Activated T-helper 1 cell treated with Interleukin-2 at 50 U/mL for 16 hours (primary cell): ENCODE data around the gene TBPL2.
"Not testable (repeated sequence)": the region's sequence is repeated elsewhere in the genome, so short reads cannot be mapped to it uniquely, and the experiment has no call there.

Source experiments
- DNase-seq: peaks from one replicate; pipeline ENCODE4 v3.0.0-alpha.2; 2020; ENCODE audit warnings: low read depth

Gene TBPL2

GRCh38 chr14:55401751-55402150 is 38.7 kb downstream of the TBPL2 start:
- DNase-seq, result no peak

DNA sequence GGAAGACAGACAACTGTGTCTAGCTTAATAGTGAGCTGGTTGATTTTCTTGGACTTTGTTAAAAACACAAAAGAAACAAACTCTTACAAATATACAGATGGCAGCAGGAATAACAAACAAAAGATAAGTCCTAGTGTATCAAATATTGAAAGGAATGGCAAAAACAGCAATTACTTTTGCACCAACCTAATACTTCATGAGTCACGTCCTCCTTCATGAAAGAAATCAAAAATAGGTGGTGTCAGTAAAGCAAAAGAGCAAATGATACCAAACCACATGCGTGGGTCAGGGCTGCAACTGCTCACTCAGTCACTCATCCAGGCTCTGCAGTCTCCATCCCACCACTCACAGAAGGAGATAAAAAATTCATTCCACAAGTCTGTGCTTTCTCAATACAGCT is 40.6 kb downstream of the TBPL2 start:
- no peak for DNase-seq

DNA sequence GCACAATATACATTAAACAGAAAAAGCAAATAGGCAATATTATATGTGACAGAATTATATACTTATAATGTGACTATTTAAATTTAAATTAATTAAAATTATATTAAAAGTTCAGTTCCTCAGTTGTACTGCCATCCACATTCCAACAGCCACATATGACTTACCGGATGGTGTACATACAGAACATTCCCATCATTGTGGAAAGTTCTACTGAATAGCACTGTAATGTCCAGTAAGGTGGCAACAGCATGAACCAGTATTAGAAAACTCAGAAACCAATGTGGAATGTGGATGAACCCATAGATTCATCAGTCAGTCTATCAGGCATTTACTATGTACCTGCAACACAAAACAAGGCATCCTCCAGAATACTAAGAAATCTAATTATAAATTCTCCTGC is 41.2 kb downstream of the TBPL2 start:
- DNase-seq, result no peak

DNA sequence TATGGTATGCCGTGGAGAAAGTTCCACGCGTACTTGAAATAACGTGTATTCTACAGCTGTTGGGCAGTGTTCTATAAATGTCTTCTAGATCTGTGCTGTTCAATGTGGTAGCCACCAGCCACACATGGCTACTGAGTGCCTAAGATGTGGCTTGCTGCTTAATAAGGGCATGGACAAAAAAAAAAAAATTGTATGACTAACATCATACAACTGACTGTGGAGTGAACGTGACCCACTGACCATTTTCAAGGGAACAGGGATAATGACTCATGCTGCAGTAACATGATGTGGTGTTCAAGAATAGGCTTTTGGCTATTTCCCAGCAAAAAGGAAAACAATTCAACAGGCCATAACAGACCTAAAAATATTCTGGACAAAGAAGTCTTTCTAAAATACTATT is 41.7 kb downstream of the TBPL2 start:
- DNase-seq, result no peak

- DNase-seq, result no peak
These were observed 51.1 kb downstream of the TBPL2 start for GRCh38 chr14:55389330-55389729.

DNA sequence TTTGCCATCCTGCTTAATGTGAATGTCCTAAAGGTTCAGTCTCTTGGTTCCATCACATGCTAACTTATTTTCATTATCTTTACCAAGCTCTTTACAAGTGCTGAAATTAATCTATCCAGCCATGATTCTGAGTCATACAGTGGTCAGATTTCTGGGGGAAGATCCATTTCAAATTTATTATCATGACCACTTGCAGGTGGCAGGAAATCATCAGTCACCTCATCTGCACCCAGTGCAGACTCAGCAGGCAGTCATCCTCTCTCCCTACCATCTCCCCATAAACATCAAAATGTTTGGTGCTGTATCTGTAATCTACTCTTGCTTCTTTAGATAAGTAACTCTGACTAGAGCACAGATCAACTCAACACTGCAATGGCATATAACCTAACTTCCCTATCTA is 52.3 kb downstream of the TBPL2 start:
- DNase-seq, result no peak

DNA sequence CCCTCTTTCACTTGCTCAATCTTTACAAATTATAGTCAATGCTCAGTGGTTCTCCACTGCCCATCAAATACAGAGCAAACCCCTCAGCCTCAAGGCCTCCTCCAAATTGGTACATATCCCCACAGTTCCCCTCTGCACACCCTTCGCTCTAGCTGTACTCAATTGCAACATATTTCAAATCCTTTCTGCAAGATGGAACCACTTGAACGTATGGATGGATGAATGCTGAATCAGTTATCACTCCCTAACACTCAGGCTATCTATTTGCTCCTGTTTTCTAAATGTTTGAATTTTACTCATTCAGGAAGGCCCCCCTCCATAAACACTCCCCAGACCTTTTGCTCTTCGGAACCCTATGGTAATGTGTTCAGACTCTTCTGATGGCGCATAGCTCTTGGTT is 53.3 kb downstream of the TBPL2 start:
- DNase-seq, result no peak

- no peak for DNase-seq
These were observed 54.2 kb downstream of the TBPL2 start for GRCh38 chr14:55386037-55386808.

DNA sequence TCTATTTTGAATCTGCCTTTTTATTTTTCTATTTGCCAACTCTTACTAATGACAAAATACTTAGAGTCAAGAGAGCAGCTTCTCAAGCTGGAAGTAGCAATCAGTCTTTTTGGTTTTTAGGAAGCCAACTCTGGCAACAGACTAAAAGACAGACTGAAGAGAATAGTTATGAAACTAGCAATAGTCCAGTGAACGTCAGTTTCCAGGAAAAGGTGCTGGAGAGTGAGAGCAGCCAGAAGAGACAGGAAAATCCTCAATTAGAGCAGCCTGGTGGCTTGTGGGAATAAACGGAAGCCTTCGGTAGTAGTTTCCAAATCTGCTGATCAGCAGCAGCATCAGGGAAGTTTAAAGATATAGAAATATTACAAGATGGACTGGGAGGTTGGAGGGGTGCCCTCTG is 55.9 kb downstream of the TBPL2 start:
- DNase-seq, result no peak

GRCh38 chr14:55383541-55384140 is 56.8 kb downstream of the TBPL2 start:
- DNase-seq, result no peak

GRCh38 chr14:55383056-55383466 is 57.4 kb downstream of the TBPL2 start:
- not testable (repeated sequence) for DNase-seq

DNA sequence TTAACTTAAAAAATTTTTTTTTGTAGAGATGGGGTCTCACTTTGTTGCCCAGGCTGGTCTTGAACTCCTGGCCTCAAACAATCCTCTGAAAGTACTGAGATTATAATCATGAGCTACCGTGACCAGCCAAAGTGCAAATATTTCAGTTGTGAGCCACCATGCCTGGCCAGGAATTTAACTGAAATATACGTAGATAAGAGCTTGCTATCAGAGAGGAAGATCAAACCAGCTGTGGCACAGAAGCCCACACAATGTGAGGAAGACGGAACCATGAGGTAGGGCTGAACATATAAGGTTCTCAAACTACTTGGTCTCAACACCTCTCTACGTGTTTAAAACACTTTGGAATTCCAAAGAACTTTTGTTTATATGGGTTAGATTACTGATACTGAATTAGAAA is 57.9 kb downstream of the TBPL2 start:
- no peak for DNase-seq

DNA sequence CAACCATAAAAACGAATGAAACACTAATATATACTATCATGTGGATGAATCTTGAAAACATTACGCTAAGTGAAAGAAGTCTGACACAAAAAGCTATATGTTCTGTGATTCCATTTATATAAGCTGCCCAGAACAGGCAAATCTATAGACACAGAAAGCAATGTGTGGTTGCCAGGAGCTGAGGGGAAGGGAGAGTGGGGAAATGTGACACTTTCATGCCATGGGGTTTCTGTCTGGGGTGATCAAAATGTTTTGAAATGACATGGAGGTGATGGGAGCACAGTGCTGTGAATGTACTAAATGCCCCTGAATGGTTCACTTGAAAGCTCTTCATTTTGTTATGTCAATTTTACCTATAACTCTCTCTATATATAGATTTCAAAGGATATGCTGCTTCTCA is 58.9 kb downstream of the TBPL2 start:
- no peak for DNase-seq

DNA sequence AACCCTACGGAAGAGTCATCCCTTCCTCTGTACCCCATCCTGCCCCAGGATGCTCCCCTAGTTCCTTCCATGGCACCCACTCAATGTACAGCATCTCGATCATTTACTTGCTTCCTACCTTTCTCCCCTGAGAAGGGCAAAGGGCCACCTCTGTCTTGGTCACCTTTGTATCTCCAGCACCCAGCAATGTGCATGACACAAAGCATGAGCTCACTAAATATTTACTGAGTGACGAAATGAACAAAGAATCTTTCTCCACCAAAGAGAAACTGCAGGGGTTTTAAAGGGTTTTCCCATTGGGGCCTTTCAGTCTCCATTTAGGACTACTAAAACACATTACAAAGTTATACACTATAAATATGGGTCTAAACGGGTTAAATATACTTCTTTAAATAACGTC is 59.4 kb downstream of the TBPL2 start:
- no peak for DNase-seq

- DNase-seq, result no peak
These were observed 63.2 kb downstream of the TBPL2 start for GRCh38 chr14:55377236-55377635.

DNA sequence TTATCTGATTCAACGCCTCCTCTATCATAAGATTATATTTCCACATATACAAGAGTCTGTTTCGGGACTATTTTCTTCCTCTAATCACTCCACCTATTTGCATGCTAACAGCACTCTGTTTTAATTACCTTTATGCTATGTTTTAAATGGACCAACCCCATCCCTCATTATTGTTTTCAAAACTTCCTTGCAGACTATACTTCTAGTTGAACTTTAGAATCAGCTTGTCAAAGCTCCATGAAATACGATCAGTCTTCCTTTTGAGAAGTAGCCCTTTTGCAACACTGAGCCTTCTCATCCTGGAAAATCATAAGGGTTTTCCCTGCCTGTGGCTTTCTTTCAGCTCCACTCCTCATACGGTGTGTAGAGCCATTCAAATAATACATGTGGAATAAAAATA is 65.6 kb downstream of the TBPL2 start:
- no peak for DNase-seq

- no peak for DNase-seq
These were observed 66.4 kb downstream of the TBPL2 start for GRCh38 chr14:55373784-55374705.

DNA sequence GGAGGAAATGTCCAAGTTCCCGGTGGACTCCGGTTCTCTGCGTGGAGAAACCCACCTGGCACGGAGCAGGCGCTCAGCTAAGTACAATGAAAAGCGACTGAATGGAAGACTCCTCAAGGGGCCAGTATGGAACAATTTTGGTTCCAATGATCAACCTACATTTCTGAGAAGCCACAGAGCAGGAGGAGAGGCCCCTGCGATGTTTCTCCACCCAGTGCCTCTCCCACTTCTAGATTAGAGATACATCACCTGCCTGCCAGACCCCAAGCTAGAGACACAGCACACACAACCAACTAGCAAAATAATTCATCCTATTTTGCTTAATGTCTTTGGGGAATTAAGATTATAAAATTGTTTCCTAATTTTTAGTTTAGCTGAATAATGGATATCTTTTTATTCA is 67.6 kb downstream of the TBPL2 start:
- DNase-seq, result no peak

DNA sequence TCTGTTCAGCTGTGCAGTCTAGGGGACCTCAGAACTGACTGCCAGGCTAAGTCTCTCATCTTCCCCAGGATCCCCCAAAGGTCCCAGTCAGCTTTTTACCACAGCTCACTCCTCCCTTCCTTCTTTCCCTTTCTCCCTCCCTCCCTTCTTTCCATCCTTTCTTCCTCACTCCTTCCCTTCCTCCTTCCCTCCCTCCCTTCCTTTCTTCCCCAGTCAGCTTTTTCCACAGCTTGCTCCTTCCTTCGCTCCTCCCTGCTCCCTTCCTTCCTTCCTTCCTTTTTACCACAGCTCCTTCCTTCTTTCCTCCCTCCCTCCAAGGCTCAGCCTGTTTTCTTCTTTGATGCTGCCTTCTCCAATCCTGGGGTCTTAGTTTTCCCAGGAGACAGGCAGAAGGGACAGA is 68.0 kb downstream of the TBPL2 start:
- DNase-seq, result no peak

DNA sequence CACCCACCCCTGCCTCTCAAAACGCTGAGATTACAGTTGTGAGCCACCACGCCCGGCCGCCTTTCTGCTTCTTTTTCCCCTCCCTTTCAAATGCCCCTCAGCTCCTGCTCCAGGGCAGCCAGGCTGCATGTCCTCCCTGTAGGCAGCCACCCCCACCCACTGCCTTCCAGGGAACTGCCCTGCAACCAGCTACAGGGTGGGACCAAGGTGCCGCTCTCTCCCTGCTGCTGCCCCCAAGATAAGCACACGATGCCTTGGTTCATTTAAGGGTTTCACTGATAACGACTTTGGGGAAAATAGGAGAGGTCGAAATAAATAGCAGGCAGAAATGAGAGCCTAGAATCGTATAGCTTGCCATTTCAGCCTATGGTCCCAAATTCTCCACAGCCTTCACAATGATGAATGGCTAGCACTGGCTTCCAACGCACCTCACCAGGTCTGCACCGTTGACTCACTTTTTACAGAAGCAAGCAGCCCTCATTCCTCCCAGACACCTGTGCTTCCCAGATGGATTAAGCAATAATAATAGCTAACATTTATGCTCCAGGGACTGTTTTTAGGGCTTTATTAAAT is 69.4 kb downstream of the TBPL2 start:
- no peak for DNase-seq

DNA sequence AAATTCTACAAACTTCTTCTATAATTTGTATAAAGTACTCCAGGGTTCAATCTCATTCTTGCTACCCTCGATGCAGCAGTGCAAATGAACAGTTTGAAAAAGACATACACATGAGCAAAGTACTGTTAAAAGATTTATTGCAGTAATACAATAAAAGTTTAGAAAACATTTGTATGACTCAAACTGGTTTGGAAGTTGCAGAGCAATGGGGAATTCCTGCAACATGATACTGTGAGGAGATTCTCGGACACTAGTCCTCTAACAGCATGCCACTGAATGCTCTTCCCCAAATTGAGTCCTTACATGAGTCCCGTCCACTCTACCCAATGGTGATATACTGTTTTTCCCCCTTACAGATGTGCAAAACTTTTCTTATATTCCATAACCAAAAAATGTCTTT is 74.1 kb downstream of the TBPL2 start:
- DNase-seq, result no peak
